GM12891 (cell line): ENCODE results near the gene TMEM91.
A peak's percentile ranks its signal among the peaks of the same experiment; 100 is the strongest.

Experiments
- PAX5 ChIP-seq: IDR thresholded peaks from 2 replicates; pipeline ENCODE4 v1.6.1; 2011; ENCODE audit warnings: low read length, moderate library complexity, mild to moderate bottlenecking; ENCODE audit not compliant: insufficient read depth, severe bottlenecking
- POLR2A ChIP-seq: IDR thresholded peaks from 2 replicates; pipeline ENCODE4 v1.6.1; 2011; ENCODE audit warnings: low read depth, low read length, control low read depth
- POLR2AphosphoS5 ChIP-seq: IDR thresholded peaks from 2 replicates; pipeline ENCODE4 v1.6.1; 2011; ENCODE audit warnings: low read depth, low read length, control low read depth
- TAF1 ChIP-seq: IDR thresholded peaks from 2 replicates; pipeline ENCODE4 v1.6.1; 2011; ENCODE audit warnings: low read depth, low read length, control low read depth

GRCh38 chr19:41334793-41335192, 41.5 kb upstream of the TMEM91 start:
- TF ChIP-seq POLR2A (0 out of 2 replicates have a peak, but pooled peaks have one; percentile 21), POLR2AphosphoS5 (no peak), TAF1 (no peak), PAX5 (no peak)
